Fibroblast of lung (primary cell): ENCODE measurements around the gene EID2B. TPM values are rescaled to one million over a fixed set of nuclear protein-coding genes. Genes with fewer than 3 reads are reported as not detected.

Experiments
- DNase-seq, 2 donors: peaks; one replicate each; pipeline versions ENCODE4 v3.0.0 to v3.0.0-alpha.2; 2010; ENCODE audit warnings: low read depth in 2 of 2
- H2AFZ ChIP-seq: 2 replicates; pipeline ENCODE4 v1.5.1; 2012; ENCODE audit warnings: low read length, control low read depth, inconsistent platforms
- H3K27ac ChIP-seq: 2 replicates; pipeline ENCODE4 v1.5.1; 2011; ENCODE audit warnings: low read length, control low read depth; ENCODE audit not compliant: insufficient read depth
- H3K27me3 ChIP-seq: 2 replicates; pipeline ENCODE4 v1.5.1; 2011; ENCODE audit warnings: mild to moderate bottlenecking, low read length; ENCODE audit not compliant: control insufficient read depth, insufficient read depth
- H3K36me3 ChIP-seq: 2 replicates; pipeline ENCODE4 v1.5.1; 2011; ENCODE audit warnings: low read length; ENCODE audit not compliant: control insufficient read depth, insufficient read depth
- H3K4me1 ChIP-seq: 2 replicates; pipeline ENCODE4 v1.5.1; 2011; ENCODE audit warnings: low read length; ENCODE audit not compliant: control insufficient read depth, insufficient read depth; ENCODE audit errors: extremely low read depth
- H3K4me2 ChIP-seq: 2 replicates; pipeline ENCODE4 v1.5.1; 2011; ENCODE audit warnings: low read length, control low read depth; ENCODE audit not compliant: insufficient read depth; ENCODE audit errors: extremely low read depth
- H3K4me3 ChIP-seq, 4 experiments: fragments of 200-600 bp in 1 of 4; sonication (generic) in 1 of 4; replicated peaks in 1 of 4; 2 replicates each; pipeline ENCODE4 v1.5.1; 2011 to 2016; ENCODE audit warnings: low read length in 4 of 4, low read depth in 3 of 4, mild to moderate bottlenecking in 3 of 4, control low read depth in 2 of 4, inconsistent platforms in 1 of 4, mixed read lengths in 1 of 4; ENCODE audit not compliant: insufficient read depth in 1 of 4; ENCODE audit errors: control extremely low read depth in 1 of 4
- H3K79me2 ChIP-seq: 2 replicates; pipeline ENCODE4 v1.5.1; 2012; ENCODE audit warnings: mild to moderate bottlenecking, low read length, inconsistent platforms; ENCODE audit not compliant: control insufficient read depth, insufficient read depth
- H3K9ac ChIP-seq: 2 replicates; pipeline ENCODE4 v1.5.1; 2011; ENCODE audit warnings: mild to moderate bottlenecking, low read length, control low read depth; ENCODE audit not compliant: insufficient read depth
- H3K9me3 ChIP-seq: 2 replicates; pipeline ENCODE4 v1.5.1; 2012; ENCODE audit warnings: low read depth, low read length; ENCODE audit not compliant: control insufficient read depth, insufficient read depth
- H4K20me1 ChIP-seq: 2 replicates; pipeline ENCODE4 v1.5.1; 2011; ENCODE audit warnings: low read length; ENCODE audit not compliant: control insufficient read depth, insufficient read depth; ENCODE audit errors: extremely low read depth
- CTCF ChIP-seq, 2 donors: IDR thresholded peaks in 1 of 2; conservative IDR thresholded peaks in 1 of 2; 1 replicate in 1 of 2; 2 replicates in 1 of 2; pipeline ENCODE4 v1.5.1; 2011 to 2012; ENCODE audit warnings: low read length in 2 of 2, control low read depth in 1 of 2, inconsistent platforms in 1 of 2, low read depth in 1 of 2, mild to moderate bottlenecking in 1 of 2
- EZH2 ChIP-seq: IDR thresholded peaks from 2 replicates; pipeline ENCODE4 v1.5.1; 2012; ENCODE audit warnings: low read length, control low read depth, mild to moderate bottlenecking; ENCODE audit errors: missing control alignments
- polyA plus RNA-seq, 2 donors: library from polyadenylated mRNA; depleted of rRNA in 1 of 2; stranded (reverse) in 1 of 2; unstranded in 1 of 2; fragments of >200 nt; gene quantifications; 2 replicates each; pipeline ENCODE4 v1.2.1, GENCODE V29; 2011 to 2012; ENCODE audit warnings: missing spikeins in 1 of 2
- total RNA-seq: library from RNA; depleted of rRNA; stranded (reverse); fragments of >200 nt; gene quantifications from 2 replicates; pipeline ENCODE4 v1.2.1, GENCODE V29; 2014

EID2B gene
- total and polyA plus RNA-seq, 2 donors (not counting 1 experiment from before 2014, with no cell fraction given), result 3.4 to 4.1 TPM

DNA sequence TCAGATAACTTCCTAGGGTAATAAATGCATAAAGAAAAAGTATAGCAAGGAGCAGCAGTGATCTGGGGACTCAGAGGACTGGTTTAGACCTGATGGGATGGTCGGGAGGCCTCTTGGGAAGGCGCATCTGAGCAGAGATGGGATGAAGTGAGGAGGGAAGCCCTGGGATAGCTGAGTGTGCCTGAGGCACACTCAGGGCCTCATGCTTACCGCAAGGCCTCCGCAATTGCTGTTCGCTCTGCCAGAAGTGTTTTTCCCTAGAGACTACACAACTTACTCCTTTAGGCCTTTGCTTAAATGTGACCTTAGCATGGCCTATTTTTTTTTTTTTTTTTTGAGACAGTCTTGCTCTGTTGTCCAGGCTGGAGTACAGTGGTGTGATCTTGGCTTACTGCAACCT is 38.0 kb downstream of the EID2B start:
- H3K36me3 ChIP-seq, result no peaks in the 10 kb centered on the region
- peaks cover 12% of the 10 kb centered on the region for H3K27me3 ChIP-seq
- H3K9me3 ChIP-seq, result no peaks in the 10 kb centered on the region
- no peak for DNase-seq
- TF ChIP-seq CTCF (conservative IDR thresholded peaks at IDR 0.05 in 1 of 2, IDR thresholded peaks at IDR 0.05 in 1 of 2; ENCODE audit: low read depth in 1 of 2, low read length in 2 of 2), result no peak
- no peak for TF ChIP-seq EZH2
- no peak overlapping the region for H3K9ac ChIP-seq
- H3K79me2 ChIP-seq, result no peaks in the 10 kb centered on the region
- no peaks in the 10 kb centered on the region for H4K20me1 ChIP-seq
- no peak overlapping the region for H3K4me2 ChIP-seq
- no peaks in the 10 kb centered on the region for H3K4me1 ChIP-seq
- no peak overlapping the region for H3K4me3 ChIP-seq
- H3K27ac ChIP-seq, result no peak overlapping the region
- H2AFZ ChIP-seq, result no peak overlapping the region

GRCh38 chr19:39492788-39493187 is 39.9 kb downstream of the EID2B start:
- Histone ChIP-seq H3K79me2 (no peaks in the 10 kb centered on the region), H4K20me1 (no peaks in the 10 kb centered on the region), H3K4me3 (no peak overlapping the region), H3K9me3 (no peaks in the 10 kb centered on the region), H3K4me1 (no peaks in the 10 kb centered on the region), H2AFZ (no peak overlapping the region), H3K27ac (no peak overlapping the region), H3K27me3 (peaks cover 4% of the 10 kb centered on the region), H3K36me3 (peaks cover 11% of the 10 kb centered on the region), H3K4me2 (no peak overlapping the region), H3K9ac (no peak overlapping the region)
- TF ChIP-seq CTCF (conservative IDR thresholded peaks at IDR 0.05 in 1 of 2, IDR thresholded peaks at IDR 0.05 in 1 of 2; ENCODE audit: low read depth in 1 of 2, low read length in 2 of 2), result no peak
- TF ChIP-seq EZH2, result no peak
- no peak for DNase-seq

DNA sequence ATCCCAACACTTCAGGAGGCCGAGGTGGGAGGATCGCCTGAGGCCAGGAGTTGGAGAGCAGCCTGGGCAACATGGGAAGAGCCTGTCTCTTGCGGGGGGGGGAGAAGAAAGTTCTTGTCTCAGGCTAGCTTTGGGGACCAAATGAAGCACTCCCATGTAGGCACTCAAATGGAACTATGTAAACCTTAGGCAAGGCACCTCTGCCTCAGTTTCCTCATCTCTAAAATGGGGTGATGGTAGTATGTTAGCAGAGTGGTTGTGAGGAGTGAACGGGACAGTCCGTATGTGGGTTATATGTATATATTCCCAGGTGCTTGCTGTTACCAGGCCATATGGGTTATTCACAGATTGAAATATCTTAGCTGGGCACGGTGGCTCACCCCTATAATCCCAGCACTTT is 40.4 kb downstream of the EID2B start:
- H3K4me3 ChIP-seq, result no peak overlapping the region
- peaks cover 4% of the 10 kb centered on the region for H3K27me3 ChIP-seq
- no peak overlapping the region for H3K9ac ChIP-seq
- H3K4me2 ChIP-seq, result no peak overlapping the region
- no peaks in the 10 kb centered on the region for H3K9me3 ChIP-seq
- no peaks in the 10 kb centered on the region for H3K4me1 ChIP-seq
- H3K79me2 ChIP-seq, result no peaks in the 10 kb centered on the region
- no peak for DNase-seq
- peaks cover 12% of the 10 kb centered on the region for H3K36me3 ChIP-seq
- H4K20me1 ChIP-seq, result no peaks in the 10 kb centered on the region
- no peak overlapping the region for H3K27ac ChIP-seq
- H2AFZ ChIP-seq, result no peak overlapping the region
- TF ChIP-seq CTCF (conservative IDR thresholded peaks at IDR 0.05 in 1 of 2, IDR thresholded peaks at IDR 0.05 in 1 of 2; ENCODE audit: low read depth in 1 of 2, low read length in 2 of 2), result no peak
- TF ChIP-seq EZH2, result no peak
